Fibroblast of lung (primary cell): ENCODE data around the gene GRB2. TPM values are rescaled to one million over a fixed set of nuclear protein-coding genes. Genes with fewer than 3 reads are reported as not detected.

ENCODE experiments used
- DNase-seq, 2 donors: peaks; one replicate each; pipeline versions ENCODE4 v3.0.0 to v3.0.0-alpha.2; 2010; ENCODE audit warnings: low read depth in 2 of 2
- H2AFZ ChIP-seq: 2 replicates; pipeline ENCODE4 v1.5.1; 2012; ENCODE audit warnings: low read length, control low read depth, inconsistent platforms
- H3K27ac ChIP-seq: 2 replicates; pipeline ENCODE4 v1.5.1; 2011; ENCODE audit warnings: low read length, control low read depth; ENCODE audit not compliant: insufficient read depth
- H3K27me3 ChIP-seq: 2 replicates; pipeline ENCODE4 v1.5.1; 2011; ENCODE audit warnings: mild to moderate bottlenecking, low read length; ENCODE audit not compliant: control insufficient read depth, insufficient read depth
- H3K36me3 ChIP-seq: 2 replicates; pipeline ENCODE4 v1.5.1; 2011; ENCODE audit warnings: low read length; ENCODE audit not compliant: control insufficient read depth, insufficient read depth
- H3K4me1 ChIP-seq: 2 replicates; pipeline ENCODE4 v1.5.1; 2011; ENCODE audit warnings: low read length; ENCODE audit not compliant: control insufficient read depth, insufficient read depth; ENCODE audit errors: extremely low read depth
- H3K4me2 ChIP-seq: 2 replicates; pipeline ENCODE4 v1.5.1; 2011; ENCODE audit warnings: low read length, control low read depth; ENCODE audit not compliant: insufficient read depth; ENCODE audit errors: extremely low read depth
- H3K4me3 ChIP-seq, 4 experiments: fragments of 200-600 bp in 1 of 4; sonication (generic) in 1 of 4; replicated peaks in 1 of 4; 2 replicates each; pipeline ENCODE4 v1.5.1; 2011 to 2016; ENCODE audit warnings: low read length in 4 of 4, low read depth in 3 of 4, mild to moderate bottlenecking in 3 of 4, control low read depth in 2 of 4, inconsistent platforms in 1 of 4, mixed read lengths in 1 of 4; ENCODE audit not compliant: insufficient read depth in 1 of 4; ENCODE audit errors: control extremely low read depth in 1 of 4
- H3K79me2 ChIP-seq: 2 replicates; pipeline ENCODE4 v1.5.1; 2012; ENCODE audit warnings: mild to moderate bottlenecking, low read length, inconsistent platforms; ENCODE audit not compliant: control insufficient read depth, insufficient read depth
- H3K9ac ChIP-seq: 2 replicates; pipeline ENCODE4 v1.5.1; 2011; ENCODE audit warnings: mild to moderate bottlenecking, low read length, control low read depth; ENCODE audit not compliant: insufficient read depth
- H3K9me3 ChIP-seq: 2 replicates; pipeline ENCODE4 v1.5.1; 2012; ENCODE audit warnings: low read depth, low read length; ENCODE audit not compliant: control insufficient read depth, insufficient read depth
- H4K20me1 ChIP-seq: 2 replicates; pipeline ENCODE4 v1.5.1; 2011; ENCODE audit warnings: low read length; ENCODE audit not compliant: control insufficient read depth, insufficient read depth; ENCODE audit errors: extremely low read depth
- EZH2 ChIP-seq: IDR thresholded peaks from 2 replicates; pipeline ENCODE4 v1.5.1; 2012; ENCODE audit warnings: low read length, control low read depth, mild to moderate bottlenecking; ENCODE audit errors: missing control alignments
- polyA plus RNA-seq, 2 donors: library from polyadenylated mRNA; depleted of rRNA in 1 of 2; stranded (reverse) in 1 of 2; unstranded in 1 of 2; fragments of >200 nt; gene quantifications; 2 replicates each; pipeline ENCODE4 v1.2.1, GENCODE V29; 2011 to 2012; ENCODE audit warnings: missing spikeins in 1 of 2
- total RNA-seq: library from RNA; depleted of rRNA; stranded (reverse); fragments of >200 nt; gene quantifications from 2 replicates; pipeline ENCODE4 v1.2.1, GENCODE V29; 2014
- TF ChIP-seq, protein P1 (sequence below), 2 donors: IDR thresholded peaks in 1 of 2; conservative IDR thresholded peaks in 1 of 2; 1 replicate in 1 of 2; 2 replicates in 1 of 2; pipeline ENCODE4 v1.5.1; 2011 to 2012; ENCODE audit warnings: low read length in 2 of 2, control low read depth in 1 of 2, inconsistent platforms in 1 of 2, low read depth in 1 of 2, mild to moderate bottlenecking in 1 of 2

GRB2 gene
- total and polyA plus RNA-seq, 2 donors (not counting 1 experiment from before 2014, with no cell fraction given) = 68.9 to 69.7 TPM

- Histone ChIP-seq H4K20me1 (no peaks in the 10 kb centered on the region), H2AFZ (no peak overlapping the region), H3K4me1 (peaks cover 5% of the 10 kb centered on the region), H3K79me2 (peaks cover 77% of the 10 kb centered on the region), H3K9me3 (no peaks in the 10 kb centered on the region), H3K4me2 (no peak overlapping the region), H3K4me3 (no peak overlapping the region), H3K36me3 (no peaks in the 10 kb centered on the region), H3K27me3 (no peaks in the 10 kb centered on the region), H3K27ac (no peak overlapping the region), H3K9ac (no peak overlapping the region)
- DNase-seq = no peak
- no peak for TF ChIP-seq EZH2
- TF ChIP-seq, protein P1, sequence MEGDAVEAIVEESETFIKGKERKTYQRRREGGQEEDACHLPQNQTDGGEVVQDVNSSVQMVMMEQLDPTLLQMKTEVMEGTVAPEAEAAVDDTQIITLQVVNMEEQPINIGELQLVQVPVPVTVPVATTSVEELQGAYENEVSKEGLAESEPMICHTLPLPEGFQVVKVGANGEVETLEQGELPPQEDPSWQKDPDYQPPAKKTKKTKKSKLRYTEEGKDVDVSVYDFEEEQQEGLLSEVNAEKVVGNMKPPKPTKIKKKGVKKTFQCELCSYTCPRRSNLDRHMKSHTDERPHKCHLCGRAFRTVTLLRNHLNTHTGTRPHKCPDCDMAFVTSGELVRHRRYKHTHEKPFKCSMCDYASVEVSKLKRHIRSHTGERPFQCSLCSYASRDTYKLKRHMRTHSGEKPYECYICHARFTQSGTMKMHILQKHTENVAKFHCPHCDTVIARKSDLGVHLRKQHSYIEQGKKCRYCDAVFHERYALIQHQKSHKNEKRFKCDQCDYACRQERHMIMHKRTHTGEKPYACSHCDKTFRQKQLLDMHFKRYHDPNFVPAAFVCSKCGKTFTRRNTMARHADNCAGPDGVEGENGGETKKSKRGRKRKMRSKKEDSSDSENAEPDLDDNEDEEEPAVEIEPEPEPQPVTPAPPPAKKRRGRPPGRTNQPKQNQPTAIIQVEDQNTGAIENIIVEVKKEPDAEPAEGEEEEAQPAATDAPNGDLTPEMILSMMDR (conservative IDR thresholded peaks at IDR 0.05 in 1 of 2, IDR thresholded peaks at IDR 0.05 in 1 of 2; ENCODE audit: low read depth in 1 of 2, low read length in 2 of 2) = no peak
Measured at GRCh38 chr17:75402026-75402425, 3.5 kb downstream of the GRB2 start.

DNA sequence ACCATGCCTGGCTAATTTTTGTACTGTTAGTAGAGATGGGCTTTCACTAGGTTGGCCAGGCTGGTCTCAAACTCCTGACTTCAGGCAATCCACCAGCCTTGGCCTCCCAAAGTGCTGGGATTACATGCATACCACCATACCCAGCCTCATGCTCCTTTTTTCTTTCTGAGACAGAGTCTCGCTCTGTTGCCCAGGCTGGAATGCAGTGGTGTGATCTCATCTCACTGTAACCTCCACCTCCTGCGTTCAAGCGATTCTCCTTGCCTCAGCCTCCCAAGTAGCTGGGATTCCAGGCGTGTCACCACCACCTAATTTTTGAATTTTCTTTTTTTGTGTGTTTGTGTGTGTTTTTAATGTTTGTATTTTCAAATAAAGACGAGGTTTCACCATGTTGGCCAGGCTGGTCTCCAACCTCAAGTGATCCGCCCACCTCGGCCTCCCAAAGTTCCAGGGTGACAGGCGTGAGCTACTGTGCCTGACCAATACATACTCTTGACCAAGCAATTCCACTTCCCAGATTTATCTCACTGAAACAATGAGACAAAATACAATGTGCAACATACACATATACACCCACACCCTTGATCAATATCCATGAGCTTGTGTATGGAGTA lies 5.0 kb downstream of the GRB2 start:
- Histone ChIP-seq H3K27me3 (no peaks in the 10 kb centered on the region), H3K4me1 (no peaks in the 10 kb centered on the region)

GRCh38 chr17:75398279-75398678 lies 7.2 kb downstream of the GRB2 start:
- no peak overlapping the region for H3K27ac ChIP-seq
- no peaks in the 10 kb centered on the region for H3K36me3 ChIP-seq
- DNase-seq = no peak
- no peaks in the 10 kb centered on the region for H3K9me3 ChIP-seq
- H3K79me2 ChIP-seq = peaks cover 89% of the 10 kb centered on the region
- no peaks in the 10 kb centered on the region for H3K27me3 ChIP-seq
- no peak overlapping the region for H3K4me2 ChIP-seq
- no peak overlapping the region for H2AFZ ChIP-seq
- H3K4me1 ChIP-seq = peaks cover 2% of the 10 kb centered on the region
- H4K20me1 ChIP-seq = no peaks in the 10 kb centered on the region
- H3K9ac ChIP-seq = no peak overlapping the region
- TF ChIP-seq, protein P1 (conservative IDR thresholded peaks at IDR 0.05 in 1 of 2, IDR thresholded peaks at IDR 0.05 in 1 of 2; ENCODE audit: low read depth in 1 of 2, low read length in 2 of 2) = no peak
- TF ChIP-seq EZH2 = no peak
- H3K4me3 ChIP-seq = no peak overlapping the region

More for the DNA sequence above, 5.0 kb downstream of the GRB2 start:
- H3K27ac ChIP-seq = no peak overlapping the region
- H3K9me3 ChIP-seq = no peaks in the 10 kb centered on the region
- no peak overlapping the region for H3K4me2 ChIP-seq
- H2AFZ ChIP-seq = no peak overlapping the region
- TF ChIP-seq EZH2 = no peak
- TF ChIP-seq, protein P1 (conservative IDR thresholded peaks at IDR 0.05 in 1 of 2, IDR thresholded peaks at IDR 0.05 in 1 of 2; ENCODE audit: low read depth in 1 of 2, low read length in 2 of 2) = no peak
- H3K79me2 ChIP-seq = peaks cover 93% of the 10 kb centered on the region
- no peak for DNase-seq
- no peak overlapping the region for H3K9ac ChIP-seq
- H3K4me3 ChIP-seq = no peak overlapping the region
- H4K20me1 ChIP-seq = no peaks in the 10 kb centered on the region
- H3K36me3 ChIP-seq = no peaks in the 10 kb centered on the region
